Neutrophil (primary cell): Measurements from ENCODE around the gene TNS4.

ENCODE experiments used
- H3K27ac ChIP-seq: fragments of 200-600 bp; sonication (generic); 2 replicates; pipeline ENCODE4 v1.5.1; 2016; ENCODE audit warnings: mild to moderate bottlenecking, moderate library complexity
- H3K27me3 ChIP-seq: fragments of 200-600 bp; sonication (generic); 2 replicates; pipeline ENCODE4 v1.6.0; 2016; ENCODE audit warnings: mild to moderate bottlenecking
- H3K36me3 ChIP-seq: fragments of 200-600 bp; sonication (generic); 2 replicates; pipeline ENCODE4 v1.5.1; 2017
- H3K4me1 ChIP-seq, 2 experiments: fragments of 200-600 bp in 1 of 2; sonication (generic) in 1 of 2; 1 replicate in 1 of 2; 2 replicates in 1 of 2; pipeline versions ENCODE4 v1.5.1 to v1.6.1; 2013 to 2016; ENCODE audit warnings: low read depth in 1 of 2, low read length in 1 of 2, mild to moderate bottlenecking in 1 of 2, moderate library complexity in 1 of 2; ENCODE audit not compliant: control insufficient read depth in 1 of 2, insufficient read depth in 1 of 2
- H3K4me3 ChIP-seq, 2 experiments: fragments of 200-600 bp in 1 of 2; sonication (generic) in 1 of 2; 1 replicate in 1 of 2; 2 replicates in 1 of 2; pipeline ENCODE4 v1.5.1; 2013 to 2016; ENCODE audit warnings: low read depth in 1 of 2, low read length in 1 of 2, mild to moderate bottlenecking in 1 of 2, moderate library complexity in 1 of 2
- H3K9me3 ChIP-seq: fragments of 200-600 bp; sonication (generic); 2 replicates; pipeline ENCODE4 v1.5.1; 2016
- TF ChIP-seq, protein P1 (sequence below): fragments of 200-600 bp; sonication (generic); IDR thresholded peaks from 2 replicates; pipeline ENCODE4 v1.5.1; 2016; ENCODE audit warnings: antibody characterized with exemption

The TNS4 gene

DNA sequence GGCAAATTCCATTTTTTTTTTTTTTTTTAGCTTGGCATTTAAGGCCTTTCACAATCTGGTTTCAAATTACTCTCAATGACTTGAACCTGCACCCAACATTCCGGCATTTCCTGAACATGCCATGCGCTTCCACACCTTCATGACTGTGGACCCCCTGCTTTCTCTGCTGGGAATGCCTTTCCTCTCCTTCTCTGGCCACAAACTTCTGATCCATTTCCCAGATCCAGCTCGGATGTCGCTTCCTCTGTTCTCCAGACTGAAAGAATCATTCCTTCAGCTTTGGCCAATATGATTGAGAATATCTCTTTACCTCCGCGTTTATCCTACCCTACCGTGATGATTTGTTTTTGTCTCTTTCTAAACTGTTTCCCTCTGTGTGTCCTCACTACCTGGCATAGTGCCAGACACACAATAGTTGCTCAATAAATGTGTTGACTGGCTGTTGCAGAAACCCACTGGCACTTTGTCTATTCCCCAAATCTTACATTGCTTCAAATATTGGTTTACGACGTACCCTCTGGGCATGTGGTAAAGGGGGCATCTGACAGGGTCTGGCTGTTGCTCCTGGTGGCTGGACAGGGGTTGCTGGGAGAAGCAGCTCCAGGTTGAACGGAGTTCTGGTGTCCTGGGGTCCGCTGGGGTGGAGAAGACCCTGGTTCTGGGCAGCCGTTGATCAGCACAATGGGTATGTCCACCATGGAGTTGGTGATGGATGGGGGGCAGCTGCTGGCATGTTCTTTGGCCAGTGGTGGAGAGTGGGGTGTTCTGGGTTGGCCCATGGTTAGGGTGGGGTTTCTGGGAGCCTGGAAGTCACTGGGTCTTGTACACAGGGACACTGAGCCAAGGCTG, 14.7 kb downstream of the TNS4 start:
- H3K27me3 ChIP-seq: peaks cover 71% of the 10 kb centered on the region
- no peaks in the 10 kb centered on the region for H3K36me3 ChIP-seq
- H3K9me3 ChIP-seq: no peaks in the 10 kb centered on the region
- H3K27ac ChIP-seq: no peak overlapping the region
- H3K4me3 ChIP-seq: no peak overlapping the region
- TF ChIP-seq, protein P1, sequence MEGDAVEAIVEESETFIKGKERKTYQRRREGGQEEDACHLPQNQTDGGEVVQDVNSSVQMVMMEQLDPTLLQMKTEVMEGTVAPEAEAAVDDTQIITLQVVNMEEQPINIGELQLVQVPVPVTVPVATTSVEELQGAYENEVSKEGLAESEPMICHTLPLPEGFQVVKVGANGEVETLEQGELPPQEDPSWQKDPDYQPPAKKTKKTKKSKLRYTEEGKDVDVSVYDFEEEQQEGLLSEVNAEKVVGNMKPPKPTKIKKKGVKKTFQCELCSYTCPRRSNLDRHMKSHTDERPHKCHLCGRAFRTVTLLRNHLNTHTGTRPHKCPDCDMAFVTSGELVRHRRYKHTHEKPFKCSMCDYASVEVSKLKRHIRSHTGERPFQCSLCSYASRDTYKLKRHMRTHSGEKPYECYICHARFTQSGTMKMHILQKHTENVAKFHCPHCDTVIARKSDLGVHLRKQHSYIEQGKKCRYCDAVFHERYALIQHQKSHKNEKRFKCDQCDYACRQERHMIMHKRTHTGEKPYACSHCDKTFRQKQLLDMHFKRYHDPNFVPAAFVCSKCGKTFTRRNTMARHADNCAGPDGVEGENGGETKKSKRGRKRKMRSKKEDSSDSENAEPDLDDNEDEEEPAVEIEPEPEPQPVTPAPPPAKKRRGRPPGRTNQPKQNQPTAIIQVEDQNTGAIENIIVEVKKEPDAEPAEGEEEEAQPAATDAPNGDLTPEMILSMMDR: no peak
- H3K4me1 ChIP-seq: peaks cover 0 to 3% of the 10 kb centered on the region in 2 experiments

DNA sequence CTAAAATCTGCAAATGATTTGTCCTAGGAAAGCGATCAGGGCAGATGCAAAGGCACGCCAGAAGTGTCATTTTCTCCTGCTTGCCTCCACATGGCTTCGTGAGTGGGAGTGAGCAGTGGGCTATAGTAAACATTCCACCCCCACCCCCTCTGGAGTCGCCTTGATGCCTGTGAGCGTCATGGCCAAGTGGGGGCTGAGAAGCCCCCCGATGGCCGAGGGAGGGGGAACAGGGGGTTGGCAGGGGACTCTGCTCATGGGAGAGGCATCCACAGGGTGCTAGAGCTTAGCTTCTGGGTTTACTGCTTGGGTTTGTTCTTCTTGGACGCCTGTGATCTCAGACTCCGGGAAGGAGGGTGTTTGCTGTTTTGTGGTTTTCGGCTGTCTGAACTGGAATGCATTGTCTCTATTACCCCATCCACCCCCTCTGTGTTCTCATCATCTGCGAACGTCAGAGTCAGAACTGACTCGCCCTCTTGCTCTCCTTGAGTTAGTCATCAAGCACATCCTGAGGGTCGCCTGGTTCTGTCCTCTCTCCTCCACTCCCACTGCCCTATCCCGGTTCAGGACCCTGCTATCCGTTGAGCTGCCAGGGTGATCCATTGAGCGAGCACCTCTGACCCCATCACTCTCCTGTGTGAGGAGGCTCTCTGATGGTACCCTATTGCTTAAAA, 15.4 kb downstream of the TNS4 start:
- Histone ChIP-seq H3K27ac (no peak overlapping the region), H3K9me3 (no peaks in the 10 kb centered on the region), H3K4me1 (peaks cover 0 to 3% of the 10 kb centered on the region in 2 experiments), H3K27me3 (peaks cover 75% of the 10 kb centered on the region), H3K4me3 (no peak overlapping the region), H3K36me3 (no peaks in the 10 kb centered on the region)
- TF ChIP-seq, protein P1: no peak

DNA sequence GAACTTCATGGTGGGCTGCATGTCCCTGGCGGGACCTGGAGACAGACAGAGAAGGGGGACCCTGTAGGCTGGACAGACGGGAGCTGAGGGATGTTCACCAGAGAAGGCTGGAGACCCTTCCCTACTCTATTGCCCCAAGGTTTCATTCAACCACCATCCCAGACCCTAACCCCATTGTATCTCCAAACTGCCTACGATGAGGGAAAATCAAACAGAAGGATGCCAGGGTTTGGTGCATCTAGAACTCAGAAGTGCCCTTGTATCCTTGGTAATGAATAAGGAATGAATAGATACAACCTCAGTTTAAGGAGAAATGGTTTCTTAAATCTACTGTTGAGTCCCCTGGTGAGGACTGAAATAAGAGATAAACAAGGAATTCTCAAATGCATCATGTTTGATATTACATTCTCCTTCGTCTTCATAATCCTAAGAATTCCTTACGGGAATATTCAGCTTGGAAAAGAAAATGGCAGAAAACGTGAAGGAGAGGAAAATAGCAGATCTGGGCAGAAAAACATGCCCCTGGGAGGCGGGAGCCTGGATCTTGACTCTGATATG, 16.4 kb downstream of the TNS4 start:
- no peak overlapping the region for H3K27ac ChIP-seq
- H3K4me1 ChIP-seq: peaks cover 0 to 3% of the 10 kb centered on the region in 2 experiments
- no peaks in the 10 kb centered on the region for H3K9me3 ChIP-seq
- H3K27me3 ChIP-seq: peaks cover 75% of the 10 kb centered on the region
- TF ChIP-seq, protein P1: no peak
- H3K4me3 ChIP-seq: no peak overlapping the region
- H3K36me3 ChIP-seq: no peaks in the 10 kb centered on the region

DNA sequence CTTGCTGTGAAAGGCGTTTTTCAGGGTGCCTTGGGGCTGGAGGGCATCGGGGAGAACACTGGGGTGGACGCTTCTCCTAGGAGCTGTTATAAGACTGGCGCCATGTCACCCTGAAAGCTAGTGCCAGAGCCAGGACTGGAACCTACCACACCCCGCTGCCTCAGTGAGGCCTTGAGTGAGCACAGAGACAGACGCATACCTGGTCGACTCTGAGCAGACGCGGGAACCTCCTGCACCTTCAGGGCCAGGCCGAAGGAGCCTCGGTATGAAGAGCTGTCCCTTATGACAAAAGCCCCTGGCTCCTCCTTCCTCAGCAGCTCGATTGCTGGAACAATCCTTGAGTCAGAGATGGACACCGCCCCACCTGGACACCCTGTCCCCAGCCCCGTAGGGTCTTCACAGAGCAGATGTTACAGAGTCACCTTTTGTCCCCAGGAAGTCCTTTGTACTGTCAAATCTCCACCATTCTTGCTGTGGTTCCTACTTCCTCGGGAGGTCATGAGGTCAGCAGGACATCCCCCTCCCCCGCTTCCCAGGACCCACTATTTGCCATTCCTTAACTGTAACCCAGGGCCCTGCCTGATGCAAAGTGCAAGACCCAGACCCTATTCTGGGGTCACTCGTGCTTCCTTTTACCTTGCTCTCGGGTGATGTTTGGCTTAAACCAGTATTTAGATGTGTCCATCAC, 17.0 kb downstream of the TNS4 start:
- Histone ChIP-seq H3K36me3 (no peaks in the 10 kb centered on the region), H3K4me1 (peaks cover 0 to 3% of the 10 kb centered on the region in 2 experiments), H3K27ac (no peak overlapping the region), H3K27me3 (peaks cover 77% of the 10 kb centered on the region), H3K4me3 (no peak overlapping the region), H3K9me3 (no peaks in the 10 kb centered on the region)
- TF ChIP-seq, protein P1: no peak

DNA sequence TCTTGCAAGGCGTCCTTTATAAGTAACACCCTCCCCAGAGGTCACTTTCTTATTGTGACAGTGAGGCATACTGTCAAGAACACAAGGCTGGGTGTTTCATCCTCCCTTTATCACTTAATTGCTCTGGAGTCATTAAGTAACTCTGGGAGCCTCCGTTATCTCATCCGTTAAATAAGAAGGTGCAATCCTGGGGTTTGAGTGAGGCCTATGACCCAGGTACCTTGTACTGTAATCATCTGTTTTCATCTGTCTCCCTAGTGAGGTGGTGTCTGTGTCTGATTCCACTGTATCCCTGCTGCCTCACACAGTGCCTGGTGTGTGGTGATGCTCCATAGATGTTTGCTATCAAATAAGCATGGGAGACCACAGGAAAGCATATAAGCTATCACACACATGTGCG, 17.7 kb downstream of the TNS4 start:
- no peaks in the 10 kb centered on the region for H3K36me3 ChIP-seq
- no peak overlapping the region for H3K27ac ChIP-seq
- no peaks in the 10 kb centered on the region for H3K9me3 ChIP-seq
- TF ChIP-seq, protein P1: no peak
- H3K4me3 ChIP-seq: no peak overlapping the region
- peaks cover 76% of the 10 kb centered on the region for H3K27me3 ChIP-seq
- H3K4me1 ChIP-seq: peaks cover 0 to 3% of the 10 kb centered on the region in 2 experiments
